ACHN (cell line): ENCODE data around the gene PRRT1B.

Source experiments
- DNase-seq: peaks from one replicate; pipeline ENCODE4 v3.0.0-alpha.2; 2015
- in situ Hi-C: cut with HindIII; loops from 2 replicates; pipeline ENCODE4 v1.10.0; 2017; ENCODE audit warnings: low sequenced_read_pairs, low pct_ligation_motif_present, low pct_unique_long_range_greater_than_20kb

Gene PRRT1B

GRCh38 chr9:131575946-131576853 lies 30.9 kb downstream of the PRRT1B start:
- in situ Hi-C loops: no loop called here
- no peak for DNase-seq

GRCh38 chr9:131577005-131578000 lies 32.0 kb downstream of the PRRT1B start:
- in situ Hi-C loops: no loop called here
- no peak for DNase-seq

GRCh38 chr9:131578021-131578420 lies 32.7 kb downstream of the PRRT1B start:
- in situ Hi-C loops: no loop called here
- DNase-seq: no peak

GRCh38 chr9:131578731-131579504 lies 33.6 kb downstream of the PRRT1B start:
- no peak for DNase-seq
- in situ Hi-C loops: no loop called here

GRCh38 chr9:131579789-131580211 lies 34.5 kb downstream of the PRRT1B start:
- in situ Hi-C loops: no loop called here
- DNase-seq: no peak

- no peak for DNase-seq
- in situ Hi-C loops: no loop called here
These were observed 35.0 kb downstream of the PRRT1B start for GRCh38 chr9:131580358-131580757.

GRCh38 chr9:131582056-131582455 lies 36.7 kb downstream of the PRRT1B start:
- no peak for DNase-seq
- in situ Hi-C loops: no loop called here

GRCh38 chr9:131582466-131583336 lies 37.4 kb downstream of the PRRT1B start:
- no peak for DNase-seq
- in situ Hi-C loops: no loop called here

- in situ Hi-C loops: no loop called here
These were observed 38.0 kb downstream of the PRRT1B start for GRCh38 chr9:131583337-131583645.

GRCh38 chr9:131583836-131584555 lies 38.7 kb downstream of the PRRT1B start:
- no peak for DNase-seq
- in situ Hi-C loops: no loop called here

More at GRCh38 chr9:131583337-131583645, 38.0 kb downstream of the PRRT1B start:
- DNase-seq: no peak

GRCh38 chr9:131584858-131585257 lies 39.5 kb downstream of the PRRT1B start:
- no peak for DNase-seq
- in situ Hi-C loops: no loop called here

- DNase-seq: no peak
- in situ Hi-C loops: no loop called here
These were observed 40.1 kb downstream of the PRRT1B start for GRCh38 chr9:131585375-131585774.

GRCh38 chr9:131587331-131587730 lies 42.0 kb downstream of the PRRT1B start:
- no peak for DNase-seq
- in situ Hi-C loops: no loop called here

- in situ Hi-C loops: no loop called here
- no peak for DNase-seq
These were observed 42.6 kb downstream of the PRRT1B start for GRCh38 chr9:131587906-131588305.

GRCh38 chr9:131588396-131588795 lies 43.1 kb downstream of the PRRT1B start:
- in situ Hi-C loops: no loop called here
- DNase-seq: no peak

- in situ Hi-C loops: no loop called here
- DNase-seq: no peak
These were observed 43.9 kb downstream of the PRRT1B start for GRCh38 chr9:131589124-131589711.

- in situ Hi-C loops: no loop called here
- DNase-seq: no peak
These were observed 44.7 kb downstream of the PRRT1B start for GRCh38 chr9:131589993-131590392.
